Measurements from ENCODE around the gene PYGB. TPM values are rescaled to one million over a fixed set of nuclear protein-coding genes. Genes with fewer than 3 reads are reported as not detected.

PYGB gene
- total RNA-seq, 1 donor from 2014 or later, result 10.3 TPM

DNA sequence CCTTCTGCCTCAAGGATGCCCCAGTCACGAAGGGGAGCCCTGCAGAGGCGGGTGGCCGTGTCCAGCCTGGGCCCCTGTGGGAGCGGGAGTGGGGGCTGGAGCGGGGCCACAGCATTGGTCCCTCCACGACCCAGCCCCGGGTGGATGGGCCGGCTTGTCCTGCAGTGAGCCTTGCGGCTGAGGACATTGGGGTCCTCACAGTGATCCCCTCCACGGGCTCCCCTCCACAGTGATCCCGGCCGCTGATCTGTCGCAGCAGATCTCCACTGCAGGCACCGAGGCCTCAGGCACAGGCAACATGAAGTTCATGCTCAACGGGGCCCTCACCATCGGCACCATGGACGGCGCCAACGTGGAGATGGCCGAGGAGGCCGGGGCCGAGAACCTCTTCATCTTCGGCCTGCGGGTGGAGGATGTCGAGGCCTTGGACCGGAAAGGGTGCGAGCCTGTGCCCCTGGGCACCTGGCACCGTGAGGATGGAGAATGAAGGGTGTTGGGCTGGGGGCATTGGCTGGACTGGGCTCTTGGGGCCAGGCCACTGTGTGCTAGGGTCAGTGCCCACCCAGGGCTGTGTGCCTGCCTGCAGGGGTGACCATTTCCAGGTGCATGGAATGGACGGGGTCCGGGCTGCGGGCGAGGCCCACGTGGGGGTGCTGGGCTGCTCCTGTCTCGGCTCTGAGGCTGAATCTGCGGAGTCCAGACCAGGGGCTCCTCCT, 44.4 kb downstream of the PYGB start:
- ATAC-seq (no peak), DNase-seq (ENCODE audit: low spot score) (no peak)

GRCh38 chr20:25293507-25293906, 45.6 kb downstream of the PYGB start:
- no peak for DNase-seq (ENCODE audit: low spot score)
- no peak for ATAC-seq

DNA sequence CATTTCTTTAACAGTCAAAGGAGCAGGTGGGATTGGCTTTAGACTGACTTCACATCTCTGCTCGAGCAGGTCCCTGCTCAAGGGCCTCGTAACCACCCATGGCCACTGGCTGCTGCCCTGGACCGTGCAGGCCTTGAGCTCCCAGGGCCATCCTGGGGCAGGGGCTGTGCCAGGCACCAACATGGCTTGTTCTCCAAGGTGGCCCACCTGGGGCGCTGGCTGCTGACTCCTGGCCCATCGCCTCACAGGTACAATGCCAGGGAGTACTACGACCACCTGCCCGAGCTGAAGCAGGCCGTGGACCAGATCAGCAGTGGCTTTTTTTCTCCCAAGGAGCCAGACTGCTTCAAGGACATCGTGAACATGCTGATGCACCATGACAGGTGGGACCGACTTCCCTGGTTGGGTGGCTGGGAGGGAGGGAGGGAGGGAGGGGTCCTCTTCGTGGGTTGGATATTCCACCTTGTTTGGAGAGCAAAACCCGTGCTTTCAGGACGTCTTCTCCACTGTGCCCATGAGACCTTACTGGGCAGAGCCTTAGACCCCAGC, 46.1 kb downstream of the PYGB start:
- no peak for DNase-seq (ENCODE audit: low spot score)
- no peak for ATAC-seq

DNA sequence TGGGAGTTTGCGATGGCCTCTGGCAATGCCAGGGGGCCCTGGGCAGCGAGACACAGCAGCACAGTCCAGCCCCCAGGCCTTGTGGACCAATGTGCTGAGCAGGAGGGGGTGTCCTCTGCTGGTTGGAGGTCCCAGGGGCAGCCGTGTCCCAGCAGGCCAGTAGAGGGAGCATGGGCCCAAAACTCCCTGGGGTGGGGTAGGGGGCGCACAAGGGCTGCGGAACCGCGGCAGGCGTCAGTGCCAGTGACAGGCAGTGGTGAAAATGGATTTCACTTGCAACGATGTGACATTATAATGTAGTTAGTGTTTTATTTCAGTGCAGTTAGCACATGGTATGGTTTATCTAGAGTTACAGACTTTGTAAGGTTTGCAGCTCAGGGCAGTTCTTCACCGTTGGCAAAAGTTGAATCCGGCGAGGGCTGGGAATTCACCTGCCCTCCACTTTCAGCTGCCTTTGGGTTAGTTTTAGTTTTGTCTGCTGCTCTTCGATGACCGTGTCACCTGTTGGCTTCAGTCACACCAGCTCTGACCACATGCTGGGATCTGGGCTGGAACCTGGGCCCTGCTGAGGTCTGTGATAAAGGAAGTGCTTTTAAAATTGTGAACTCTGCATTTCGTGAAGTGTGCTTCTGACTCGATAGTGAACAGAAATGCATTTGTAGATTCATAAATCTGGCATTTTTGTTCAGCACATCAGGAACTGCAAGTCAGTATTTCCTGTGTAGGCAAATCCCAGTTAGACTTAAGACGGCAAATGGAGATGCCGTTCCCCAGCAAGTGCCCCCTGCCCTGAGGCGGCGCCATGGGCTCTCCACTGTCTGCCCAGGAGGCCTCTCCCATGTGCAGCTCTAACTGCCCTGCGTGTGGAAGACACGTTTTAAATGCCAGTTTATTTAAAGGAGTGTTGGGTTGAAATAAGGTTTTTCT, 46.8 kb downstream of the PYGB start:
- ATAC-seq (peak; percentile 58), DNase-seq (ENCODE audit: low spot score) (no peak)

DNA sequence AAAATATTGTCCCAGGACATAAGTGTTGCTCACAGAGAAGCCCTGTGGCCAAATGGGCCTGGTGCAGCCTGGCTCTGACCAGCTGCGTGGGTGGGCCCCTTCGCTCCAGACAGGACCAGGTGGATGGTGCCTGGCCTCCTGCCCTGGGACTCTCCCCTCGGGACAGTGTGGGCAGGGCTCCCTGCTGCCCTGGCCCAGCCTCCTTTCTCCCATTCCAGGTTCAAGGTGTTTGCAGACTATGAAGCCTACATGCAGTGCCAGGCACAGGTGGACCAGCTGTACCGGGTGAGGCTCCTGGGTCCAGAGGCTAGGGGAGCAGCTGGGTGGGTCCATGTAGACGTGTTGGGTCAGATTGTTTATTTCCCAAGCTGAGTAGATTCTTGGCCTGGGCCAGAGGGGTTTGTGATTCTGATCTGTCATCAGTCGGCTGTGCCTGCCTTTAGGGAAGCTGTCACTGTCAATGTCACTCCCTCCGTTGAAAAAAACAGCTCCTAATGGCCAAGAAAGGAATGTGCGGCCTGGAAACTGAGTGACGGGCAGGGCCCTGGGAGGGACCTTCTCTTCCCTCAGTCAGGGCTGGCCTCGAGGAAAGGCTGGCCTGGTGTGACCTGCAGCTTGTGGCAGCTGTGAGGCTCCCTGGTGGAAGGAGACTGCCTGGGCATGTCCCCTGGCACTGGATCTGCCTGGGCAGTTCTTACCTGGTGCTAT, 47.7 kb downstream of the PYGB start:
- no peak for DNase-seq (ENCODE audit: low spot score)
- ATAC-seq, result no peak

DNA sequence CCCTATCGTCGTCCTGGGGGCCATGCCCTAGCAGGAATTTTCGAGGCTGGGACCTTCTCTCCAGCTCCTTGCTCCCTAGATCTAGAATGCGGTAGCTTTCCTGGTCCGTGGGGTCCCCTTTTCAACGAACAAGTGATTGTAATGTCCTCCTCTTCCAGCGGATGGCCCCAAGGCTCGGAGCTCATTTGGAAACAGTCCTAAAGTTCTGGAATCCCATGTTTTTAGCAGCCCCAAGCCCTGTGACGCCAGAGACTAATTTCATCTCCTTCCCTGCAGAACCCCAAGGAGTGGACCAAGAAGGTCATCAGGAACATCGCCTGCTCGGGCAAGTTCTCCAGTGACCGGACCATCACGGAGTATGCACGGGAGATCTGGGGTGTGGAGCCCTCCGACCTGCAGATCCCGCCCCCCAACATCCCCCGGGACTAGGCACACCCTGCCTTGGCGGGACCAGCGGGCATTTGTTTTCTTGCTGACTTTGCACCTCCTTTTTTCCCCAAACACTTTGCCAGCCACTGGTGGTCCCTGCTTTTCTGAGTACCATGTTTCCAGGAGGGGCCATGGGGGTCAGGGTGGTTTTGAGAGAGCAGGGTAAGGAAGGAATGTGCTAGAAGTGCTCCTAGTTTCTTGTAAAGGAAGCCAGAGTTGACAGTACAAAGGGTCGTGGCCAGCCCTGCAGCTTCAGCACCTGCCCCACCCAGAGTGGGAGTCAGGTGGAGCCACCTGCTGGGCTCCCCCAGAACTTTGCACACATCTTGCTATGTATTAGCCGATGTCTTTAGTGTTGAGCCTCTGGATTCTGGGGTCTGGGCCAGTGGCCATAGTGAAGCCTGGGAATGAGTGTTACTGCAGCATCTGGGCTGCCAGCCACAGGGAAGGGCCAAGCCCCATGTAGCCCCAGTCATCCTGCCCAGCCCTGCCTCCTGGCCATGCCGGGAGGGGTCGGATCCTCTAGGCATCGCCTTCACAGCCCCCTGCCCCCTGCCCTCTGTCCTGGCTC, 48.5 kb downstream of the PYGB start:
- ATAC-seq, result peak; percentile 45
- no peak for DNase-seq (ENCODE audit: low spot score)

GRCh38 chr20:25297141-25297905, 49.4 kb downstream of the PYGB start:
- no peak for ATAC-seq
- no peak for DNase-seq (ENCODE audit: low spot score)

GRCh38 chr20:25299806-25300205, 51.9 kb downstream of the PYGB start:
- DNase-seq (ENCODE audit: low spot score), result no peak
- no peak for ATAC-seq

DNA sequence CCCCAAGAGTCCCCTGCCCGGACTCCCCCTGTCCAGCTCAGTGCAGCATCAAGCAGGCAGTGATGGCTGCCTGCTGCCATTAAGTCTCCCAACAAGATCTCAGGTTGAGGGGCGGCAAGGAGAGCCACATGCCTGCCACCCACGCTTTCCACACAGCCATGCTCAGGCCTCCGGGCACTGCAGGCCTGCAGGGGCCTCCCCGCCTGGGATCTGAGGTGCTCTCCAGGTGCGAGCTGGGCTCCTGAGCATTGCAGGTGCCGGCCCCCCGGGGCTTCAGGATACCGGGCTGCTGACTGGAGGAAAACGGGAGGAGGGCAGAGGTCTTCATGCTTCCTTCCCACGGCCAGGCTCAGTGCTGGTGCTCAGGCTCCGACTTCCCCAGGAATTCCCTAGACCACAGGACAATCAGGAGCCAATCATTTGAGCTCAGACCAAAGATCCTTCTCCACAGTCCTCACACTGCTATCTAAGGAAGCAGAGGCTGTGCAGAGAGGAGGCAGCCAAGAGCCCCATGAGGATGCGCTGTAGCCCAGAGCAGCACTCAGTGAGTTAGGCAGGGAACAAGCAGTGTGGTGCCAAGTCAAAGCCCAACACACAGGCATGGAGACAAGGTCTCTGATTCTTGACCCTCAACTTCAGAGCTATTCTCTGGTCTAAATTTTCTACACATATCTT, 52.7 kb downstream of the PYGB start:
- DNase-seq (ENCODE audit: low spot score) (no peak), ATAC-seq (no peak)

- ATAC-seq, result no peak
- no peak for DNase-seq (ENCODE audit: low spot score)
Measured at GRCh38 chr20:25301357-25301920, 53.6 kb downstream of the PYGB start.

DNA sequence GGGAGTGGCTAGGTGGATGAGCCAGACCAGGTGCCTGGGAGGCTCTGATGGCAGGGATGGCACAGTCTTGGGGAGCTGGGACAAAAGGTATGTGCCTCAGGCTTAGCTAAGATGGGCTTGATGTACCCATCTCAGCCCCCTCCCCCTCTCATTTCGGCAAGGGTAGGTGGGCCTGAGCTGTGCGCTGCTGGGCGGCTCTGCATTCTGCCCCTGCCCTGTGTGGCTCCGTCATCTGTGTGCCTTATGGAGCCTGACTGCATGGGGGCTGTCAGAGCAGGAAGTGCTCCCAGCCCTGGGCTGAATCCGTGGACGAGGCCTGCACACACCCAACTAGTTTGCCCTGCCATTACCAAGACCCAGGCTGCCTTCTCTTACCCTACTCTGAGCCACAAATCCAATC, 54.7 kb downstream of the PYGB start:
- DNase-seq (ENCODE audit: low spot score) (no peak), ATAC-seq (no peak)

DNA sequence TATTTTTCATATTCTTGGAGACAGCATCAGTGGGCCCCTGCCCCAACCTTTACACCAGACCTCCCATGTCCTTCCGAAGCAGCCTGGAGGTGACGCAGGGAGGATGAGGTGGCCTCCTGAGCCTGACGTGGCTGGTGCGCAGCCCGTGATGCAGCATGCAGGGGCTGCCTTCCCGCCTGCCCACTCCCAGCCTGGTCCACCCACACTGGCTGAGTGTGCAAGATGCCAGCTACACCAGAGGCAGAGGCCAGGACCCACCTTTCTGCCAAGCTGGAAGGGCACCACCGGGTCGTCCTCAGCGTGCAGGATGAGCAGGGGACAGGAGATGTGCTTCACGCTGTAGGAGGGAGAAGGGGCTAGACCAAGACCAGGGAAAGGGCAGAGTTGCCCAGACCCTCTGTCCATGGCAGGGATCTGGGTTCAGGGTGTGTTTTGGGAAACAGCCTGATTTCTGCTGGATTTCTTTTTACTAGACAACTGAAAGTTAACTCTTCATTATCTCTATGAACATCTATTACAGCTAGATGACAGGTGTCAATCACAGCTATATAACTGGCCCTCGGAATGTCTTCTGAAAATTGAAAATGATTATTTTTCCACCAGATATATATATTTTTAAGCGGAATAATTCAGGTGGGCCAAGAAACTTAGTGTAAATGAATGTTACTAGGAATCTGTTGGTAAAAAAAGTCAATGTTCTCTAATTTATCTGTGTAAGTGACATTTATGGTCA, 55.6 kb downstream of the PYGB start:
- no peak for DNase-seq (ENCODE audit: low spot score)
- no peak for ATAC-seq

GRCh38 chr20:25304025-25304549, 56.2 kb downstream of the PYGB start:
- DNase-seq (ENCODE audit: low spot score), result no peak
- ATAC-seq, result no peak

DNA sequence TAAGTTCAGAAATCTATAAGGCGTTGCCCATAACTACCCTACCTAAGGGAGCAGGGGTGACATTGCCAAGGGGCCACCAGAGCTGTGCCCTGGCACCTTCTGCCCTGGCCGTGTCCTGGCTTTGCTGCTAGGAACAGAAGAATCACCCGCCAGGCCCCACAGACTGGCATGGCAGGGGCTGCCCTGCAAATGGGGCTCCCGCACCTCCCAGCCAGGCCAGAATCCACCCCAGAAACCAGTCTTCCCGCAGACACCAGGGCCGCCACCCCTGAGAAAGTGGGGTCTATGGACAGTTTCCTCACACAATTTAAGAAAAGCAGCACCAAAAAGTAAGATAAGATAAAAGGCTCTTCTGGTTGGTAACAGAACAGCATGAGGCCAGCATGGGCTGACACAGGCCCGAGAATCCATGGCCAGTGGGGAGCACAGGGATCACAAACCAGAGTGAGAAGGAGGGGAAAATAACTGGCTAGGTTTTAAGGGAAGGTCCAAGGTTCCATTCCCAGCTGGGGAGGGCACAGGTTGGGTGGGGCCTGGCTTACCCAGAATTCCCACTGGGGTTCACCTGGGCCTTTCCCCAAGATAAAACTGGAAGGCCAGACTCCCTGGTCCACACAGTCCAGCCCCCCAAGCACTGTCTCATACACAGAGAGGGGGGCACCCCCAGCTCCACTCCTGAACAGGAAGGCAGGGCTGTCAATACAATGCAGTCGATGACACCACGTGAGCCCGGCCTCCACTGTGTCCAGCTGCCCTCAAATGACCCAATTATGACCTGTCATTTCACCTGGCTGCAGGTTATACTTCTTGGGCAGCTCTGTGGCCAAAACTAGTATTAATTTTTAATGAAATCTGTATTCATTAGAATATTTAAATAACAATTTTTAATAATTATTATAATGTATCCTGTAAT, 59.4 kb downstream of the PYGB start:
- ATAC-seq (peak; percentile 46), DNase-seq (ENCODE audit: low spot score) (no peak)

DNA sequence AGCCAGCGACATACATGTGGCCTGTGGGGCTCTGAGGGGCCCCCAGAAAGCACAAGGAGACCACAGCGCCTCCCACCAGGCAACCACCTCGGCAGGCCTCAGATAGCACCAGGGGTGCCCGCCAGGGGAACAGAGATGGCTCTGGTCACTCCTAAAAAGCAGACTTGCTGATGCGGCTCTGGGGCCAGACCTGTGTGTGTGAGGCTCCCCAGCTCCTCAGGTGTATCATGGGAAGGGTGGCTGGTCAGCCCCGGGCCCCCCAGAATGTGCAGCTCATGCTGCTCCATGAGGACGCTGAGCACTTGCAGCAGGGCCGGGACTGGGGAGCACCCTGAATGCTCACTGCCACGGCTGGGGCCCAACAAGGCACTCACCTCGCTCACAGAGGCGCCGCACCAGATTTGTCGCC, 60.2 kb downstream of the PYGB start:
- ATAC-seq, result no peak
- DNase-seq (ENCODE audit: low spot score), result no peak

DNA sequence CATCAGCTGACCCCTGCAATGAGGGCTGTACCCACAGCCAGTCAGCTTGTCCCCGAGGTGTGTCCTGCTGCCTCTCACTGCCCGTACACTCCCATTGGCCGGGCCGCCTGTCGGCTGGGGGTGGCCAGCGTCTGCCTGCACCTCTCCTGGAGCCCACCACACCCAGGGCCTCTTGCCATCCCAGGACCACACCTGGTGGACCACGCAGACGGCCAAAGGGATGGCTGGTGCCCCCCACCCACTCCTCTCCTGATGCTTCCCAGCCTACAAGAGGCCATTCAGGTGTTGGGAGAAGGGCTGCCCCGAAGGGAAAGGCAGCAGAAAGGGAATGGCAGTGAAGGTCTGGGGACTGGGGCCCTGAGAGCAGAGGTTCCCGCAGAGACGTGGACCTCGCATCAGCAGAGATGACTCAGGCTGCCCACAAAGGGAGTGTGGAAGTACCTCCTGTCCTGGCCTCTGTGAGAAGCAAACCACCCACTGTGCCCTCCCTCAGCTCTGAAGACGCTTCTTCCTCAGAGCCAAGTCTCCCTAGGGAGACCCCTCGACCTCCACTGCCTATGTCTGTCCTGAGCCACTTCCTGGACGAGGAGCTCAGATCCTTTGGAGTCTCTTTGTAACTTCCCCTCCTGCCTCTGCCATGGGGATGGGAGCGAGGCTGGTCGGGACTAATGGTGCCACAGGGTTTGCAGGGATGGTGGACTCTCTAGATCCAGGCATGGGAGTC, 60.9 kb downstream of the PYGB start:
- DNase-seq (ENCODE audit: low spot score) (no peak), ATAC-seq (no peak)

Data from left lobe of liver (tissue), 2 donors.